GM13977 (cell line): ENCODE measurements around the gene GALT.

Experiments used
- DNase-seq: peaks from one replicate; pipeline ENCODE4 v3.0.0; 2012; ENCODE audit warnings: low spot score
- CTCF ChIP-seq: IDR thresholded peaks from 2 replicates; pipeline ENCODE4 v1.5.1; 2012; ENCODE audit warnings: mild to moderate bottlenecking, control low read depth; ENCODE audit not compliant: insufficient read depth; ENCODE audit errors: extremely low read depth, missing control alignments
- in situ Hi-C: fragments of 300-500 bp; cut with MboI; formaldehyde crosslinking; loops from one replicate; pipeline ENCODE4 v1.12.0; 2022; ENCODE audit warnings: low sequenced_read_pairs, low pct_unique_long_range_greater_than_20kb, mixed read lengths, inconsistent platforms; ENCODE audit not compliant: unreplicated experiment

GALT gene

GRCh38 chr9:34646211-34647083, at the start of gene GALT:
GALT (plus strand) TSS chr9:34646675; CDS start chr9:34646705, 30 bp downstream.
- in situ Hi-C loops: no loop called here
- peak; percentile 55 for TF ChIP-seq CTCF
- peak; percentile 97 for DNase-seq

- DNase-seq: no peak
- in situ Hi-C loops: loop anchor here (25.0 kb wide), 1 partner anchor 162 kb away; no protein-coding TSS in a partner anchor
- TF ChIP-seq CTCF: no peak
Measured at GRCh38 chr9:34599546-34599945, 46.9 kb upstream of the GALT start.

GRCh38 chr9:34600908-34601307, 45.6 kb upstream of the GALT start:
- in situ Hi-C loops: no loop called here
- DNase-seq: no peak
- TF ChIP-seq CTCF: no peak

GRCh38 chr9:34601937-34602573, 44.4 kb upstream of the GALT start:
- no peak for TF ChIP-seq CTCF
- in situ Hi-C loops: no loop called here
- no peak for DNase-seq

GRCh38 chr9:34603610-34604231, 42.8 kb upstream of the GALT start:
- TF ChIP-seq CTCF: peak; percentile 92
- in situ Hi-C loops: no loop called here
- peak; percentile 88 for DNase-seq

- no peak for TF ChIP-seq CTCF
- in situ Hi-C loops: no loop called here
- no peak for DNase-seq
Measured at GRCh38 chr9:34606190-34606589, 40.3 kb upstream of the GALT start.
